AG10803 (cell line): ENCODE measurements around the gene RASA3.

Source experiments
- DNase-seq: peaks from one replicate; pipeline ENCODE4 v3.0.0; 2010; ENCODE audit warnings: low read depth
- H3K4me3 ChIP-seq: 2 replicates; pipeline ENCODE4 v1.5.1; 2011; ENCODE audit warnings: mild to moderate bottlenecking, low read length, control low read depth
- TF ChIP-seq, protein P1 (sequence below): conservative IDR thresholded peaks from 2 replicates; pipeline ENCODE4 v1.5.1; 2011; ENCODE audit warnings: mild to moderate bottlenecking, low read length, control low read depth, inconsistent platforms

RASA3 gene

DNA sequence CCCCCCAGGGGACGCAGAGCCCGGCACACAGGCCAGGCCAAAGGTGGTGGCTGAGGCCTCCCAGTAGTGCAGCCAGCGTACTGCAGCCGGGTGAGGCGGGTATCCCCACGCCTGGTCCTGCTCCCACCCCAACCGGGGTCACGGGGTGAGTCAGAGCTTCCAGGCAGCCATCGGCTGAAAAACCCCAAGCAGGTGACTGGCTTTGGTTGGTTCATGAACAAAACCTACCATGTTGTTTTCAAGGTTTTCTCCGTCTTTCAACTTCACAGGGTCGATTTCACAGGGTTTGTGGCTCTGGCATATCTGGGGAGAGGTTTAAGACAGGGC lies 116.5 kb downstream of the RASA3 start:
- no peak overlapping the region for H3K4me3 ChIP-seq
- TF ChIP-seq, protein P1, sequence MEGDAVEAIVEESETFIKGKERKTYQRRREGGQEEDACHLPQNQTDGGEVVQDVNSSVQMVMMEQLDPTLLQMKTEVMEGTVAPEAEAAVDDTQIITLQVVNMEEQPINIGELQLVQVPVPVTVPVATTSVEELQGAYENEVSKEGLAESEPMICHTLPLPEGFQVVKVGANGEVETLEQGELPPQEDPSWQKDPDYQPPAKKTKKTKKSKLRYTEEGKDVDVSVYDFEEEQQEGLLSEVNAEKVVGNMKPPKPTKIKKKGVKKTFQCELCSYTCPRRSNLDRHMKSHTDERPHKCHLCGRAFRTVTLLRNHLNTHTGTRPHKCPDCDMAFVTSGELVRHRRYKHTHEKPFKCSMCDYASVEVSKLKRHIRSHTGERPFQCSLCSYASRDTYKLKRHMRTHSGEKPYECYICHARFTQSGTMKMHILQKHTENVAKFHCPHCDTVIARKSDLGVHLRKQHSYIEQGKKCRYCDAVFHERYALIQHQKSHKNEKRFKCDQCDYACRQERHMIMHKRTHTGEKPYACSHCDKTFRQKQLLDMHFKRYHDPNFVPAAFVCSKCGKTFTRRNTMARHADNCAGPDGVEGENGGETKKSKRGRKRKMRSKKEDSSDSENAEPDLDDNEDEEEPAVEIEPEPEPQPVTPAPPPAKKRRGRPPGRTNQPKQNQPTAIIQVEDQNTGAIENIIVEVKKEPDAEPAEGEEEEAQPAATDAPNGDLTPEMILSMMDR = no peak
- no peak for DNase-seq

DNA sequence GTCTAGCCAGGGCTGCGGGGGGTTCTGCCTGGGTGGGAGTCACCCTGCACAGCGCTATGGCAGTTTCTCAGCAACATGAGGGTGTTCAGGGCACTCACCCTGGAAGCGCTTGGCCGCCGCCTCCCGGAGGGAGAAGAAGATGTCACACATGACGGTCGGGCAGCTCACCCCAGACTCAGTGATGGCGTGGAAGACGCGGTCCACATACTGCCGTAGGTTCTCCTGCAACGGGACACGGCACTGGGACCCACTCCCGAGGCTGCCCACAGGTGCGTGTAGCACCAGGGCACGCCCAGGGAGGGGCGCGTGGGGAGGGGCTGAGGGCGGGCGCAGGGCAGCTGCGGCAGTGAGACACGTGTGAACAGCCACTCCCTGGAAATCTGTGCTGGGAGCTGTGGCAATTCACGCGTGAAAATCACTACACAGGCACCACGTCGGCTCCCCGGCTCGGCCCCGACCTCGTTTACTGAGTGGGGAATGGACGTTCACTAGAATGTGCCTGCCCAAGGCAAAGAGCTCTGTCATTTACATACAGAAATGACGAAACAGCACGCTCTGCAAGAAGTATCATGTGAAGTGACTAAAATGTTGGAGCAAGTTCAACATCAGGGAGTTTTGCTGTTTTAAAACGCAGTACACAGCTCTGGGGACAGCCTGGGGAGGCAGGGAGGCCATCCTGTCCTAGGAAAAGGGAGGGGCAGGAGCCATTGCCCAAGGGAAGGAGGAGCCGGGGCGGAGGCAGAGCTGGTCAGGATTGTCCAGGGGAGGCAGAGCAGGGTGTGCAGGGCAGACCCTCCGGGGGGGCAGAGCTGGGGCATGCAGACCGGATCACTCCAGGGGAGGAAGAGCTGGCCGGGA lies 117.1 kb downstream of the RASA3 start:
- no peak overlapping the region for H3K4me3 ChIP-seq
- DNase-seq = no peak
- TF ChIP-seq, protein P1 = no peak

DNA sequence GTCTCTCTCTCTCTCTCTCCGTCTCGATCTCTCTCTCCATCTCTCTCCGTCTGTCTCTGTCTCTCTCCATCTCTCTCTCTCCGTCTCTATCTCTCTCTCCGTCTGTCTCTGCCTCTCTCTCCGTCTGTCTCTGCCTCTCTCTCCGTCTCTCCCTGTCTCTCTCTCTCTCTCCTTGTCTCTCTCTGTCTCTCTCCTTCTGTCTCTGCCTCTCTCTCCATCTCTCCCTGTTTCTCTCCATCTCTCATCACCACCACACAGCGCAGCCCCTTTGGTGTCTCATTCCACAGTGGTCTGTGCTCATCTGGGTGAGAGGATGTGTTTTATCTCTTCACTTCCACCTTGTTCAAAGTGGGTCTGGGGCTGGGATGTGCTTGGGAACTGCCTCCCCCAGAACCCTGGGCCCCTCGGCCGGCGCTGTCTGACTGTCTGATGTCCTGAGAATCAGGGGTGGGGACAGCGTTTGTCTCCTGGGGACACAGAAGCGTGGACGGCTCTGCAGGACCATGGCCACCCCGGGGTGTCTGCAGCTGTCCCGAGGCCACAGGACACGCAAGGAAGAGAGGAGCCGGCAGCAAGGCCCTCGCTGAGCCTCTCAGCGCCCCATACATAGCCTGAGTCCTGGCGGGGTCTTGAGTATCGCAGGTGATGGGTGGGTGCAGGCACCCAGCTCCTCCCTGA lies 118.3 kb downstream of the RASA3 start:
- DNase-seq = no peak
- H3K4me3 ChIP-seq = no peak overlapping the region
- TF ChIP-seq, protein P1 = no peak

DNA sequence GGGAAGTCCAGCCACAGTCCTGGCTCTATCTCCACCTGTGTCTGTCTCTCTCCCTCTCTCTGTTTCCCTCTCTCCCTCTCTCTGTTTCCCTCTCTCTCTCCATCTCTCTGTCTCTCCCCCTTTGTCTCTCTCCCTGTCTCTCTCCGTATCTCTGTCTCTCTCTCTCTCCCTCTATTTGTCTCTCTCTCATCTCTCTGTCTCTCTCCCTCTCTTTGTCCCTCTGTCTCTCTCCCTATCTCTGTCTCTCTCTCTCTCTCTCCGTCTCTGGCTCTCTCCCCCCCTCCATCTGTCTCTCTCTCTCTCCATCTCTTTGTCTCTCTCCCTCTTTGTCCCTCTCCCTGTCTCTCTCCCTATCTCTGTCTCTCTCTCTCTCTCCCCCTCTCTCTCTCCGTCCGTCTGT lies 119.1 kb downstream of the RASA3 start:
- no peak overlapping the region for H3K4me3 ChIP-seq
- no peak for DNase-seq
- TF ChIP-seq, protein P1 = no peak

DNA sequence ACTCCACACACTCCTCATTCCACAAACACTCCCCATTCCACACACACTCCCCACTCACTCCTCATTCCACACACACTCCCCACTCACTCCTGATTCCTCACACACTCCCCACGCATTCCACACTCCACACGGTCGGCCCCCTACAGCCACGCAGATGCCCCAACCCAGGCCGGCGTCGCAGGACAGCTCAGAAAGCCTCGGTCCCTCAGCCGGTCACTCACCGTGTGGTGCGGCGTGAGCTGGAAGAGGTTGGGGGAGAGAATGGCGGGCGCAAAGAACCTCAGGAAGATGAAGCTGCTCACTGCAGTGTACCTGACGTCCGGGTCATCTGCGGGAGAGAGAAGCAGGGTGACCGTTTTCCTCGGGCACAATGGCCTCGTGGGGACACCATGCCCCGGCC lies 119.5 kb downstream of the RASA3 start:
- H3K4me3 ChIP-seq = no peak overlapping the region
- no peak for DNase-seq
- TF ChIP-seq, protein P1 = no peak

DNA sequence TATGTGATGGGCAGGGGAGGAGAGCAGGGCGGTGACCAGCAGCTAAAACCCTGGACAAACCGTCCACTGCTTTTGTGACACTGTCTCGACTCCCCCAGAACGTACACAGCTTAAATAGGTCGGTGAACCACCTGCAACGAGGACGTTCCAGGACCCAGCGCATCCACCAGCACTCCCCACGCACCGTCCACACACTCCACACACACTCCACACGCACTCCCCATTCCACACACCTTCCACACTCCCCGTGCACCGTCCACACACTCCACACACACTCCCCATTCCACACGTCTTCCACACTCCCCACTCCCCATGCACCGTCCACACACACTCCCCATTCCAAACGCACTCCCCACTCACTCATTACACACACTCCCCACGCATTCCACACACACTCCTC lies 120.3 kb downstream of the RASA3 start:
- no peak overlapping the region for H3K4me3 ChIP-seq
- DNase-seq = no peak
- TF ChIP-seq, protein P1 = no peak

DNA sequence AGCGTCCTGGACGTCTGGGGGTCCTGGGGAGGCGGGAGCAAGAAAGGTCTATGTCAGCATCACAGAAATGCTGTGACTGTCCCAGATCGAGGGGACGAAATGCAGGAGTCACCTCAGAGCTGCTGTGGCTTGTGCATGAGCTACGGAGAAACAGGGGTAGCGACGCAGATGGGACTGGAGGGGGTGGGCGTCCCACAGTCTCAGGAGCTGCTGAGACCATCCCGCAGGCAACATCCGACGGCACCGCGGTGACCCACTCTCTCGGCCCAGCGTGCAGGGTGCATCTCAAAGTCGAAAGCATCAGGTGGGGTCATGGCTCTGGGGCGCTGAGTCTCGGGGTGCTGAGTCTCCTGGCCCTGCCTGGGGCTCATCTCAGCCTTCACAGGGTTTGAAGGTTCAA lies 121.2 kb downstream of the RASA3 start:
- TF ChIP-seq, protein P1 = no peak
- no peak overlapping the region for H3K4me3 ChIP-seq
- no peak for DNase-seq
